ENCODE data around the gene TBRG4. TPM values are rescaled to one million over a fixed set of nuclear protein-coding genes. Genes with fewer than 3 reads are reported as not detected.

Gene TBRG4
- total RNA-seq, 1 donor from 2014 or later: 216 TPM

- Histone ChIP-seq H3K36me3 (peaks cover 50 to 59% of the 10 kb centered on the region in 2 donors), H3K27ac (no peak overlapping the region), H3K9me3 (no peaks in the 10 kb centered on the region), H3K4me3 (no peak overlapping the region), H3K4me1 (no peaks in the 10 kb centered on the region), H3K27me3 (no peaks in the 10 kb centered on the region)
- TF ChIP-seq CTCF (IDR thresholded peaks at IDR 0.05): no peak
- intact Hi-C loops (cut with DNase I): no loop called here
- no peak for DNase-seq (ENCODE audit: low spot score in 2 of 2)
Measured at GRCh38 chr7:45076946-45077345, 34.6 kb downstream of the TBRG4 start.

GRCh38 chr7:45075871-45076796 lies 35.4 kb downstream of the TBRG4 start:
- no peak for DNase-seq (ENCODE audit: low spot score in 2 of 2)
- Histone ChIP-seq H3K27ac (no peak overlapping the region), H3K9me3 (no peaks in the 10 kb centered on the region), H3K36me3 (peaks cover 56 to 67% of the 10 kb centered on the region in 2 donors), H3K4me3 (no peak overlapping the region), H3K27me3 (no peaks in the 10 kb centered on the region), H3K4me1 (no peaks in the 10 kb centered on the region)
- intact Hi-C loops (cut with DNase I): no loop called here
- TF ChIP-seq CTCF (IDR thresholded peaks at IDR 0.05): no peak

GRCh38 chr7:45075355-45075644 lies 36.2 kb downstream of the TBRG4 start:
- Histone ChIP-seq H3K9me3 (no peaks in the 10 kb centered on the region), H3K27ac (no peak overlapping the region), H3K4me3 (no peak overlapping the region), H3K4me1 (no peaks in the 10 kb centered on the region), H3K27me3 (no peaks in the 10 kb centered on the region), H3K36me3 (peaks cover 58 to 70% of the 10 kb centered on the region in 2 donors)
- TF ChIP-seq CTCF (IDR thresholded peaks at IDR 0.05): no peak
- no peak for DNase-seq (ENCODE audit: low spot score in 2 of 2)
- intact Hi-C loops (cut with DNase I): no loop called here

GRCh38 chr7:45074528-45075354 lies 36.8 kb downstream of the TBRG4 start:
- Histone ChIP-seq H3K4me3 (no peak overlapping the region), H3K9me3 (no peaks in the 10 kb centered on the region), H3K27ac (no peak overlapping the region), H3K36me3 (peaks cover 63 to 75% of the 10 kb centered on the region in 2 donors), H3K4me1 (no peaks in the 10 kb centered on the region), H3K27me3 (no peaks in the 10 kb centered on the region)
- intact Hi-C loops (cut with DNase I): no loop called here
- TF ChIP-seq CTCF (IDR thresholded peaks at IDR 0.05): no peak
- DNase-seq (ENCODE audit: low spot score in 2 of 2): no peak

- H3K36me3 ChIP-seq: peaks cover 69 to 83% of the 10 kb centered on the region in 2 donors
- intact Hi-C loops (cut with DNase I): no loop called here
Measured at GRCh38 chr7:45073786-45074527, 37.5 kb downstream of the TBRG4 start.

More at GRCh38 chr7:45073786-45074527, 37.5 kb downstream of the TBRG4 start:
- Histone ChIP-seq H3K27me3 (no peaks in the 10 kb centered on the region), H3K4me3 (no peak overlapping the region), H3K9me3 (no peaks in the 10 kb centered on the region), H3K27ac (no peak overlapping the region), H3K4me1 (no peaks in the 10 kb centered on the region)
- no peak for DNase-seq (ENCODE audit: low spot score in 2 of 2)
- TF ChIP-seq CTCF (IDR thresholded peaks at IDR 0.05): no peak
